Endodermal cell (in vitro differentiated cells): ENCODE measurements around the gene MEF2B. TPM values are rescaled to one million over a fixed set of nuclear protein-coding genes. Genes with fewer than 3 reads are reported as not detected.
"Not testable (repeated sequence)": the region's sequence is repeated elsewhere in the genome, so short reads cannot be mapped to it uniquely, and the experiment has no call there.

Experiments used
- DNase-seq: peaks from one replicate; pipeline ENCODE4 v3.0.0-alpha.2; 2017
- H3K27ac ChIP-seq: 2 replicates; pipeline ENCODE4 v1.5.1; 2013; ENCODE audit warnings: mild to moderate bottlenecking, low read depth, low read length, moderate library complexity
- H3K27me3 ChIP-seq: 2 replicates; pipeline ENCODE4 v1.6.1; 2013; ENCODE audit warnings: mild to moderate bottlenecking, low read length, moderate library complexity; ENCODE audit not compliant: insufficient read depth, control insufficient read depth, poor library complexity, severe bottlenecking
- H3K36me3 ChIP-seq: 2 replicates; pipeline ENCODE4 v1.7.0; 2013; ENCODE audit warnings: mild to moderate bottlenecking, low read length, moderate library complexity; ENCODE audit not compliant: control insufficient read depth, insufficient read depth
- H3K4me1 ChIP-seq: one replicate; pipeline ENCODE4 v1.7.0; 2013; ENCODE audit warnings: low read length; ENCODE audit not compliant: control insufficient read depth, insufficient read depth
- H3K4me3 ChIP-seq: 2 replicates; pipeline ENCODE4 v1.5.1; 2013; ENCODE audit warnings: mild to moderate bottlenecking, low read length, moderate library complexity
- H3K9ac ChIP-seq: 2 replicates; pipeline ENCODE4 v1.6.1; 2013; ENCODE audit warnings: mild to moderate bottlenecking, low read length, moderate library complexity; ENCODE audit not compliant: poor library complexity, severe bottlenecking; ENCODE audit errors: extremely low read depth
- H3K9me3 ChIP-seq: 2 replicates; pipeline ENCODE4 v1.6.1; 2013; ENCODE audit warnings: mild to moderate bottlenecking, low read length, moderate library complexity; ENCODE audit not compliant: control insufficient read depth
- H3K27ac Mint-ChIP-seq: 2 replicates; pipeline ENCODE4 v1.8.0; 2020; ENCODE audit warnings: mixed read lengths
- H3K27me3 Mint-ChIP-seq: 2 replicates; pipeline ENCODE4 v1.8.0; 2021; ENCODE audit warnings: mild to moderate bottlenecking, mixed read lengths; ENCODE audit not compliant: insufficient read depth
- H3K36me3 Mint-ChIP-seq: 2 replicates; pipeline ENCODE4 v1.8.0; 2020; ENCODE audit warnings: low read depth, mixed read lengths
- H3K4me1 Mint-ChIP-seq: 2 replicates; pipeline ENCODE4 v1.8.0; 2020; ENCODE audit warnings: mixed read lengths
- H3K4me3 Mint-ChIP-seq: 2 replicates; pipeline ENCODE4 v1.8.0; 2020; ENCODE audit warnings: mild to moderate bottlenecking, moderate library complexity, mixed read lengths
- H3K9me3 Mint-ChIP-seq: 2 replicates; pipeline ENCODE4 v1.8.0; 2020; ENCODE audit warnings: mild to moderate bottlenecking, mixed read lengths
- WGBS, 2 experiments: methylation state at CpG; one replicate each; pipeline versions ENCODE4 v1.1.5 to v1.1.7; 2013; ENCODE audit warnings: missing lambda C conversion rate in 2 of 2, mixed read lengths in 1 of 2; ENCODE audit not compliant: insufficient coverage in 1 of 2, insufficient read length in 1 of 2; 5-methylcytosine and 5-hydroxymethylcytosine counted together
- total RNA-seq, 2 donors: library from RNA; stranded (reverse); fragmentation: NEBNext Ultra II Directional in 1 of 2; extraction: Animal tissue kit (Norgen Biotek cat#: 25700) in 1 of 2; gene quantifications; 2 replicates in 1 of 2; 3 replicates in 1 of 2; pipeline ENCODE4 v1.2.1, GENCODE V29; 2021
- TF ChIP-seq, protein P1 (sequence below): fragments of 200-600 bp; sonication (generic); conservative IDR thresholded peaks from 2 replicates; pipeline ENCODE4 v1.5.0; 2021; ENCODE audit warnings: antibody characterized with exemption, mild to moderate bottlenecking

The MEF2B gene
- total RNA-seq, 2 donors from 2014 or later: 1.2 to 1.6 TPM

DNA sequence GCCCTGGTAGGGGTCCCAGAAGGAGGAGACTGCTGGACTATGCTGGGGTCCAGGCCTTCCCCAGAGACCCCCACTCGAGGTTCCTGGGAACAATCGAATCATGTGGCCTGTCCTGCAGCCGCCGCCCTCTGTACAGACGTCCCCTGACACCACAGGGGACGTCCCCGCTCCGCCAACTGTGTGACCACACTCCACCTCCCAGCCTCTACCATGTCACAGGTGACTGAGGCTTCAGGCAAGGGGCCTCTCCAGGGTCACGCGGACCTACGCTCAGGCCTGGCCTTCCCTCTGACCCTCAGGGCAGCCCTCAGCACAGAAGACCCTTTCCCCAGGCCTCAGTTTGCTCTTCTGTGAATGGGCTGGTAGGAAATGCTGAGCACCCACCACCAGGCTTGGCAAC, 18.6 kb downstream of the MEF2B start:
- H3K9ac ChIP-seq: no peak overlapping the region
- no peaks in the 10 kb centered on the region for H3K4me1 ChIP-seq
- H3K36me3 ChIP-seq: no peaks in the 10 kb centered on the region
- 87 to 94% methylated on average over 7 to 11 of the region's 11 CpGs for WGBS, 2 experiments
- no peak overlapping the region for H3K27ac ChIP-seq
- Mint-ChIP-seq H3K36me3 (peaks cover 10% of the 10 kb centered on the region), H3K9me3 (peaks cover 6% of the 10 kb centered on the region), H3K27ac (no peak overlapping the region), H3K4me3 (no peak overlapping the region), H3K4me1 (no peaks in the 10 kb centered on the region), H3K27me3 (peaks cover 8% of the 10 kb centered on the region)
- H3K4me3 ChIP-seq: no peak overlapping the region
- TF ChIP-seq, protein P1, sequence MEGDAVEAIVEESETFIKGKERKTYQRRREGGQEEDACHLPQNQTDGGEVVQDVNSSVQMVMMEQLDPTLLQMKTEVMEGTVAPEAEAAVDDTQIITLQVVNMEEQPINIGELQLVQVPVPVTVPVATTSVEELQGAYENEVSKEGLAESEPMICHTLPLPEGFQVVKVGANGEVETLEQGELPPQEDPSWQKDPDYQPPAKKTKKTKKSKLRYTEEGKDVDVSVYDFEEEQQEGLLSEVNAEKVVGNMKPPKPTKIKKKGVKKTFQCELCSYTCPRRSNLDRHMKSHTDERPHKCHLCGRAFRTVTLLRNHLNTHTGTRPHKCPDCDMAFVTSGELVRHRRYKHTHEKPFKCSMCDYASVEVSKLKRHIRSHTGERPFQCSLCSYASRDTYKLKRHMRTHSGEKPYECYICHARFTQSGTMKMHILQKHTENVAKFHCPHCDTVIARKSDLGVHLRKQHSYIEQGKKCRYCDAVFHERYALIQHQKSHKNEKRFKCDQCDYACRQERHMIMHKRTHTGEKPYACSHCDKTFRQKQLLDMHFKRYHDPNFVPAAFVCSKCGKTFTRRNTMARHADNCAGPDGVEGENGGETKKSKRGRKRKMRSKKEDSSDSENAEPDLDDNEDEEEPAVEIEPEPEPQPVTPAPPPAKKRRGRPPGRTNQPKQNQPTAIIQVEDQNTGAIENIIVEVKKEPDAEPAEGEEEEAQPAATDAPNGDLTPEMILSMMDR: no peak
- DNase-seq: no peak
- no peaks in the 10 kb centered on the region for H3K27me3 ChIP-seq
- H3K9me3 ChIP-seq: no peaks in the 10 kb centered on the region

DNA sequence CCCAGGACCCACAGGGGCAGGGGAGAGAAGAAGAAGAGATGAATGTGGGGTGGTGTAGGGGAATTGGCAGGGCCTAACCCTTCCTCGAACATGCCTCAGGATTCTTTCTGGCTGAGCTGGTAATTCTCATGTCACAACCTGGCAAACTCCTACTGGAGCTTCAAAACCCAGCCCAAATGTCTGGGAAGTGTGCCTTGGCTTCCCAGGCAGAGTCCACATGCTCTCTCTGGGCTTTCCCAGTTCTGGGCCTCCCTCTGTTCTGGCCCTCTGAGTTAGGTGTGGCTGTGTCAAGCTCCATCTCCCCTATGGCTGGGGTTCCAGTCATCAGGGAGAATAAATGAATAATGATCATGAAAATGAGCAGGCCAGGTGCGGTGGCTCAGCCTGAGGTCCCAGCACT, 20.6 kb downstream of the MEF2B start:
- H3K4me1 Mint-ChIP-seq: no peaks in the 10 kb centered on the region
- H3K36me3 Mint-ChIP-seq: peaks cover 4% of the 10 kb centered on the region
- H3K27ac Mint-ChIP-seq: no peak overlapping the region
- H3K4me3 ChIP-seq: no peak overlapping the region
- H3K9me3 Mint-ChIP-seq: no peaks in the 10 kb centered on the region
- no peak overlapping the region for H3K4me3 Mint-ChIP-seq
- no peak overlapping the region for H3K9ac ChIP-seq
- no peaks in the 10 kb centered on the region for H3K27me3 ChIP-seq
- H3K27ac ChIP-seq: no peak overlapping the region
- no peaks in the 10 kb centered on the region for H3K4me1 ChIP-seq
- H3K9me3 ChIP-seq: no peaks in the 10 kb centered on the region
- H3K36me3 ChIP-seq: no peaks in the 10 kb centered on the region
- TF ChIP-seq, protein P1: no peak
- H3K27me3 Mint-ChIP-seq: no peaks in the 10 kb centered on the region
- 90 to 91% methylated on average over 2 of the region's 2 CpGs for WGBS, 2 experiments
- no peak for DNase-seq

DNA sequence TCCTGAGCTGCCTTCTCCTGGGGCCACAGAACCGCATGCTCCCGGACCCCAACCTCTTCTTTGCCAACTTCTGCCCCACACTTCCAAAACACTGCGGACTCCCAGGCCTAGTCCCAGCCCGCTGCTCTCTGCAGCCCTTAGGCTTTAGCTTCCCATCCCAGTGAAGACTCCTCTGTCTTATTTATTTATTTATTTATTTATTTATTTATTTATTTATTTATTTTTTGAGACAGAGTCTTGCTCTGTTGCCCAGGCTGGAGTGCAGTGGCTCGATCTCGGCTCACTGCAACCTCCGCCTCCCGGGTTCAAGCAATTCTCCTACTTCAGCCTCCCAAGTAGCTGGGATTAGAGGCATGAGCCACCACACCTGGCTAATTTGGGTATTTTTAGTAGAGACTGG, 21.6 kb downstream of the MEF2B start:
- H3K27ac Mint-ChIP-seq, H3K36me3 Mint-ChIP-seq: not testable (repeated sequence)
- 89 to 100% methylated on average over 5 to 7 of the region's 8 CpGs for WGBS, 2 experiments

DNA sequence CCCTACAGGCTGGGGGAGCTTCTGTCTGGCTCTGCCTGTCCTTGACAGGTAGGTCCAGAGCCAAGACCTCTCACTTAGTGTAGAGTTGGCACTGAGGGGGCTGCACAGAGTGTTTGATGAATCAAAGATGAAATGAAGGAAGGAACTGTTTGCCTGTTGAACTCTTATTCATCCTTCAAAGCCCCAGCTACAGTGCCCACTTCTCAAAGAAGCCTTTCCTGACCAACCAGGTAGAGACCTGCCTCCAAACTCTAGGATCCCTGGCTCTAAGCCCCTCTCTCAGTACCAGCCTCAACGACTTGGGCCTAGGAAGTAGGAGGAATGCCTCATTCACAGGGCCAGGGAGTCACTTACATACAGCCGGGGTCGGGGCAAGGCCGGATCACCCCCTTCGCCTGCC, 22.7 kb downstream of the MEF2B start:
- H3K27ac ChIP-seq: no peak overlapping the region
- H3K4me3 Mint-ChIP-seq: no peak overlapping the region
- H3K4me1 Mint-ChIP-seq: no peaks in the 10 kb centered on the region
- no peaks in the 10 kb centered on the region for H3K9me3 Mint-ChIP-seq
- no peak overlapping the region for H3K4me3 ChIP-seq
- no peak overlapping the region for H3K27ac Mint-ChIP-seq
- no peak overlapping the region for H3K9ac ChIP-seq
- H3K27me3 Mint-ChIP-seq: peaks cover 7% of the 10 kb centered on the region
- TF ChIP-seq, protein P1: no peak
- no peaks in the 10 kb centered on the region for H3K36me3 ChIP-seq
- no peaks in the 10 kb centered on the region for H3K4me1 ChIP-seq
- H3K9me3 ChIP-seq: no peaks in the 10 kb centered on the region
- 80 to 87% methylated on average over 1 to 5 of the region's 5 CpGs for WGBS, 2 experiments
- H3K27me3 ChIP-seq: no peaks in the 10 kb centered on the region
- H3K36me3 Mint-ChIP-seq: peaks cover 4% of the 10 kb centered on the region
- no peak for DNase-seq

More for the DNA sequence above, 21.6 kb downstream of the MEF2B start:
- H3K4me3 ChIP-seq, H3K9ac ChIP-seq, H3K4me1 ChIP-seq, H3K4me3 Mint-ChIP-seq, H3K27me3 Mint-ChIP-seq, H3K4me1 Mint-ChIP-seq, H3K27me3 ChIP-seq, H3K36me3 ChIP-seq, H3K9me3 ChIP-seq, DNase-seq, H3K9me3 Mint-ChIP-seq, H3K27ac ChIP-seq: not testable (repeated sequence)
